Sciatic nerve (tissue), 2 donors: ENCODE data around the gene SNRK. TPM values are rescaled to one million over a fixed set of nuclear protein-coding genes. Genes with fewer than 3 reads are reported as not detected.

ENCODE experiments used
- ATAC-seq: fragments of 200-7000 bp; cut with Tn5 transposase; one replicate; pipeline ENCODE4 v1.9.1; 2020; ENCODE audit warnings: mild to moderate bottlenecking, moderate library complexity
- DNase-seq: peaks from one replicate; pipeline ENCODE4 v3.0.0-alpha.2; 2020; ENCODE audit warnings: low spot score
- intact Hi-C: fragments of 100-400 bp; cut with DNase I; formaldehyde crosslinking; loops from one replicate; pipeline ENCODE4 v1.14.2; 2022
- total RNA-seq: library from RNA; stranded (reverse); fragmentation: NEBNext Ultra II Directional; extraction: Animal tissue kit (Norgen Biotek cat#: 25700); gene quantifications from one replicate; pipeline ENCODE4 v1.2.1, GENCODE V29; 2021
- donor health status: DM: no; HTN: no; CAD: no.
- donor health status: DM: no; HTN: no; CAD: no.

The SNRK gene
- total RNA-seq = 127 TPM

- ATAC-seq (peak; percentile 95), DNase-seq (peak; percentile 97)
- intact Hi-C loops = no loop called here
Measured at GRCh38 chr3:43286115-43286840, at the start of gene SNRK. SNRK (plus strand) TSS chr3:43286540; CDS start chr3:43303204, 16,664 bp downstream.

GRCh38 chr3:43238801-43239200 is 47.5 kb upstream of the SNRK start:
- no peak for ATAC-seq
- DNase-seq = no peak
- intact Hi-C loops = no loop called here

- DNase-seq (no peak), ATAC-seq (no peak)
Measured at GRCh38 chr3:43239755-43240154, 46.6 kb upstream of the SNRK start.

GRCh38 chr3:43243590-43244587 is 42.5 kb upstream of the SNRK start:
- intact Hi-C loops = no loop called here
- DNase-seq (no peak), ATAC-seq (no peak)

More at GRCh38 chr3:43239755-43240154, 46.6 kb upstream of the SNRK start:
- intact Hi-C loops = no loop called here

- ATAC-seq = no peak
- intact Hi-C loops = no loop called here
- no peak for DNase-seq
Measured at GRCh38 chr3:43244694-43245093, 41.6 kb upstream of the SNRK start.

GRCh38 chr3:43246976-43247375 is 39.4 kb upstream of the SNRK start:
- DNase-seq (no peak), ATAC-seq (no peak)
- intact Hi-C loops = loop anchor here (2.0 kb wide), 1 partner anchor 46 kb away; no protein-coding TSS in a partner anchor

GRCh38 chr3:43247561-43248184 is 38.7 kb upstream of the SNRK start:
- no peak for DNase-seq
- intact Hi-C loops = loop anchor here (2.0 kb wide), 1 partner anchor 45 kb away; no protein-coding TSS in a partner anchor
- ATAC-seq = no peak

- intact Hi-C loops = no loop called here
- ATAC-seq (no peak), DNase-seq (no peak)
Measured at GRCh38 chr3:43248185-43248583, 38.2 kb upstream of the SNRK start.

- intact Hi-C loops = no loop called here
- DNase-seq = no peak
- ATAC-seq = no peak
Measured at GRCh38 chr3:43248973-43249372, 37.4 kb upstream of the SNRK start.

- intact Hi-C loops = no loop called here
- ATAC-seq = no peak
Measured at GRCh38 chr3:43249405-43249804, 36.9 kb upstream of the SNRK start.

GRCh38 chr3:43253294-43253693 is 33.0 kb upstream of the SNRK start:
- intact Hi-C loops = no loop called here
- ATAC-seq (no peak), DNase-seq (no peak)

More at GRCh38 chr3:43249405-43249804, 36.9 kb upstream of the SNRK start:
- no peak for DNase-seq

GRCh38 chr3:43254125-43254524 is 32.2 kb upstream of the SNRK start:
- ATAC-seq (no peak), DNase-seq (no peak)
- intact Hi-C loops = no loop called here

- intact Hi-C loops = no loop called here
Measured at GRCh38 chr3:43255662-43256061, 30.7 kb upstream of the SNRK start.

GRCh38 chr3:43256714-43257461 is 29.5 kb upstream of the SNRK start:
- intact Hi-C loops = no loop called here
- DNase-seq (no peak), ATAC-seq (no peak)

More at GRCh38 chr3:43255662-43256061, 30.7 kb upstream of the SNRK start:
- ATAC-seq (no peak), DNase-seq (no peak)

- ATAC-seq = no peak
- no peak for DNase-seq
- intact Hi-C loops = no loop called here
Measured at GRCh38 chr3:43257850-43258249, 28.5 kb upstream of the SNRK start.

- intact Hi-C loops = no loop called here
- ATAC-seq (no peak), DNase-seq (no peak)
Measured at GRCh38 chr3:43259626-43260025, 26.7 kb upstream of the SNRK start.

- intact Hi-C loops = no loop called here
- ATAC-seq (no peak), DNase-seq (no peak)
Measured at GRCh38 chr3:43260412-43260811, 25.9 kb upstream of the SNRK start.

GRCh38 chr3:43262194-43262593 is 24.1 kb upstream of the SNRK start:
- intact Hi-C loops = no loop called here
- ATAC-seq (no peak), DNase-seq (no peak)

GRCh38 chr3:43266451-43266850 is 19.9 kb upstream of the SNRK start:
- intact Hi-C loops = no loop called here
- no peak for ATAC-seq
- DNase-seq = no peak
